ENCODE data around the gene ZCCHC24. TPM values are rescaled to one million over a fixed set of nuclear protein-coding genes. Genes with fewer than 3 reads are reported as not detected.

Gene ZCCHC24
- total RNA-seq, 4 donors from 2014 or later: 37.6 to 75.7 (median 48.7) TPM

DNA sequence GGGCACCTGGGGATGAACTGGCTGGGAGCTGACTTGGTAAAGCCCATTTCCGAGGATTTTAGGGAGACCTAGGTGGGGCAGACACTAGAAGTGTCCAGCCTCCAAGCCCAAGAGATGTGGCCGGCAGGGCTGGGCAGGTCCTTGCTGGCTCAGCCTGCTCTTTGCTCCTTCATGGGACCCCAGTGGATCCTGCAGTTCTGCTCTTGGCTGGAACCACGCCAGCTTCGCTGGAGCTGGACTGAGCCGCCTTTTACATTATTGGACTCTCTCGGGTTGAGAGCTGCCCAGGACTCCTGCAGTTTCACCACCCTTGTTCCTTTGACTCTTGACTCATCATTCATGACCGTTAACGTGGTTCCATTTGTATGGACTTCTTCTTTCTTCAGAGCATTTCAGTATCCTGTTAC, 92.4 kb downstream of the ZCCHC24 start:
- no peak for TF ChIP-seq CTCF (IDR thresholded peaks at IDR 0.05; ENCODE audit: low read depth)

DNA sequence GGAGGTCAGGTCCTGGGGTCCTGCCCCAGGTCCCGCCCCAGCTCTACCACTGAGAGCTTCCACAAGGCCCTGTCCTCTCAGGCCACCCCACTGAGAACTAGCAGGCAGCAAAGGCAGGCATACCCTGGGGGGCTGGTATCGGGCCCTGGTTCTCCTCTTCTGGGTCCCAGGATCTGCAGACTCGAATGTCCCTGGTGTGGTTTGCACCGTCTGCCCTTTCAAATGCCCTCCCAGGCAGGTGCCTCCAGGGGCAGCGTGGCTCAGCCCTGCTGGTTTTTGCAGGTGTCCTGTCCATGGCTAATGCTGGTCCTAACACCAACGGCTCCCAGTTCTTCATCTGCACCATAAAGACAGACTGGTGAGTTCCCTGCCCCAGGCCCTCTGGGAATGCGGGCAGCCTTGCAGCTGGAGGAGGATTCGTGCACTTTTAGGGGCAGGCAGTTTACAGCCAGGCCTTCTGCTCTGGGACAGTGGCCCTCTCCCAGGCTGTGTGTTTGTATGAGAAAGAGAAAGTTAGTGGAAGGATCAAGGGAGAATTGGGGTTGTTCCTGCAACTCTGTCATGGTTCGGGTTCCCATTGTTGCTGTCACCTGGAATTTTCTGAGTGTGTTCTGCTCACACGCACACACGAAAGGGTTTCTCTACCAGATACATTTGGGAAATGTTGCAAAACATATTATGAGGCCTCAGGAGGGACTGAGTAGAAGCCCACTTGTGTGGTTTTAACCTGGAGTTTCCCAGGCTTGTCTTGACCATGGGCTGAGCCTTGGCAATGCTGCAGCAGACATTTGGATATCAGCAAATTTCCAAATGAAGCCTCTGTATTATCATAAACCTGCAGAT, 93.2 kb downstream of the ZCCHC24 start:
- TF ChIP-seq CTCF (IDR thresholded peaks at IDR 0.05; ENCODE audit: low read depth): no peak

DNA sequence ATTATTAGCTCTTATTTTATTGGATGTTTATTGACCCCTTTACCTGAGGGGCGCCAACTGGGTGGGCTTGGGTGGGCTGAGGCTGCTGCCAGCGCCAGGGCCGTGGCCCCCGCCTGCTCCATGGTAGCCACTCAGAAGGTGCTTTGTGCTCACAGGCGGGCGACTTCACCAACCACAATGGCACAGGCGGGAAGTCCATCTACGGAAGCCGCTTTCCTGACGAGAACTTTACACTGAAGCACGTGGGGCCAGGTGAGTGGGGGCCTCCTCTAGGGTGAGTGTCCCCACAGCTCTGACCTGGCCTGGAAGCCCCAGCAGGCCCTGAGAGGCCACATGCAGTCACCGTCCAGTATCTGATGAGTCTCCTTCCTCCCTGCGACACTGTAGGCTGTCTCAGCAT, 94.1 kb downstream of the ZCCHC24 start:
- no peak for TF ChIP-seq CTCF (IDR thresholded peaks at IDR 0.05; ENCODE audit: low read depth)

DNA sequence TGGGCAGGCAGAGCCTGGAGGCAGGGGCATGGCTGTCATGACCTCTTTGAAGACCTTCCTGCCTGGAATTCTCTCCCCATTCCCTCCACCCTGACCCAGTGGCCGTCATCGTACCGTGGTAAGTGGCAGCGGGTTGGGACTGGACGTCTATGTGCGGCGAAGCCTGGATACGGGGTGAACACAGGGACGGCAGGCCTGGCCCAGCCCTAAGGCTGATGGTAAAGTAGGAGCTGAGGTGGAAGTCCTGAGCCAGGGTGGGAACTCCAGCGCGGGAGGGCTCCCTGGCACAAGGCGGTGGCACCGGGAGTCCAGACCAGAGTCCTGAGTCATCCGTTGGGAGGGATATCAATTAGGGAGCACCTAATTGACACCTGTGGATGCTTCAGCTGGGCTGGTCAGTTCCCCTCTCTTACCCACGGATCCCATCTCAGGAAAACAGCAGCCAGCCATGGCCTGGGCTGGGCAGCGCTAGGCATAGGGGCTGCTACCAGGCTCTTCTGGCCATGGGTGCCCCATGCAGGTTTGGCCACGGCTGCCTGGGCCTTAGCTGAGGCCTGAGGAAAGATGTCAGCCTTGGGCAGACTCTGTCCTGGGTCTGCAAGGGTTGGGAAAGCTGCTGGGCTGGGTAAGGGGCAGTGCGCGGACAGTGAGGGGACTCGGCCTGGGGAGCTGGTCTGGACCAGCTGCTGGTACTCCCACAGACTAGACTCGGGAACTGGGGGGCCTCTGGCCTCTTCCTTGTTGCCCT, 94.8 kb downstream of the ZCCHC24 start:
- TF ChIP-seq CTCF (IDR thresholded peaks at IDR 0.05; ENCODE audit: low read depth): no peak

GRCh38 chr10:79349766-79350406, 95.5 kb downstream of the ZCCHC24 start:
- no peak for TF ChIP-seq CTCF (IDR thresholded peaks at IDR 0.05; ENCODE audit: low read depth)

DNA sequence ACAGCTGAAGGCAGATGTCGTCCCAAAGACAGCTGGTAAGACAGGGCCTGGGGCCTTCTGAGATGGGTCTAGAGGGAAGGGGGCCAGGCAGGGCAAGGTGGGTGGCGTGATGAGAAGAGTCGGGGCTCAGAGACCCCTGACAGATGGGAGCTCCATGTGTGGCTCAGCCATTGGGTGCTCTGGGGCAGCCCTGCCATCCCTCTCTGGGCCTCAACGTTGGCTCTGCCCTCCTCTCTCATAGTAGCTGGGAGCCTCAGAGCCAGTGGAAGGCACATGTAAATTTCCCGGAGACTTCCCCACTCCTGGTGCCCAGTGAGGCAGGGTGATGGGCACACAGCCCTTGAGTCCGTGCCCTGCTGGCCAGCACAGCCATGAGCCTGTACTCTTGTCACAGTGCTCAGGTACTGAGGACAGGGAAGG, 96.3 kb downstream of the ZCCHC24 start:
- no peak for TF ChIP-seq CTCF (IDR thresholded peaks at IDR 0.05; ENCODE audit: low read depth)

GRCh38 chr10:79348640-79348988, 96.8 kb downstream of the ZCCHC24 start:
- TF ChIP-seq CTCF (IDR thresholded peaks at IDR 0.05; ENCODE audit: low read depth): no peak
